ENCODE data around the gene PTK6.

The PTK6 gene

DNA sequence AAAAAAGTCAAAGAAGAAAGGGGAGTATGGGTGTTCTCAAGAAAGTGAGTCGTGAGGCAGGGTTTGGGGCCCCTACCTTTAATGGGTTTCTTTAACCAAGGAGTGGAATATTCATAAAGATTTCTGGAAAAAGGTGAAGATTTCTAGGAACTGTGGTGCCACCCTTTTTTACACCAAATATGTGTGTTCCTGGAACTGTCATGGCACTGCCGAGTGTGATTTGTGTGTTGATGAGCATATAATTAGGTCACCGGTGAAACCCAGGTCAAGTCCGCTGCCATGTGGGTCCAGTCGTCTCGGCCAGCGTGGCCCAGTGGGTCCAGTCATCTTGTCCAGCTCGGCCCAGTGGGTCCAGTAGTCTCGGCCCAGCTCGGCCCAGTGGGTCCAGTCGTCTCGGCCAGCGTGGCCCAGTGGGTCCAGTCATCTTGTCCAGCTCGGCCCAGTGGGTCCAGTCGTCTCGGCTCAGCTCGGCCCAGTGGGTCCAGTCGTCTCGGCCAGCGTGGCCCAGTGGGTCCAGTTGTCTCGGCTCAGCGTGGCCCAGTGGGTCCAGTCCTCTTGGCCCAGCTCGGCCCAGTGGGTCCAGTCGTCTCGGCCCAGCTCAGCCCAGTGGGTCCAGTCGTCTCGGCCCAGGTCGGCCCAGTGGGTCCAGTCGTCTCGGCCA, 30.0 kb downstream of the PTK6 start:
- Mint-ChIP-seq H3K27ac (no peak overlapping the region), H3K36me3 (ENCODE audit: low read depth) (no peaks in the 10 kb centered on the region), H3K9me3 (peaks cover 4% of the 10 kb centered on the region), H3K4me1 (ENCODE audit: low read depth) (peaks cover 3% of the 10 kb centered on the region), H3K4me3 (no peak overlapping the region), H3K27me3 (peaks cover 51% of the 10 kb centered on the region)

DNA sequence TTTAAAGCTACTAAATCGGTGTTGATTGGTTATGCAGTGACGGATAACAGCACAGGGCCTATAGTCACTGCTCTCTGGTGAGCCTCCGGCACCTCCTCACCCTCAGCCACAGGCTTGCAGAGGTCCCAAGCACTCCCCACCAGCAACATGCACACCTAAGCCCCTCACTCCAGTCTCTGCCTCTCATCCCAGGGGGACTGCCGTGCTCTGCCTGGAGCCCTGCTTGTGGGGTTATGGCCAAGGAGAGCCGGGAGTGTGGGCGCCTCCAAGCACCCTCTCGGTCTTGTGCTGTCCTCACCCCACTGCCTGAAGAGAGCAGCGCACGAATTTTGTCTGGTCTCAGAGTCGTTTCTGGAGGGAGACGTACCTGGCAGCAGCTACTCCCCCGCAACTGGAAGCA, 31.5 kb downstream of the PTK6 start:
- peaks cover 3% of the 10 kb centered on the region for H3K4me1 Mint-ChIP-seq (ENCODE audit: low read depth)
- H3K9me3 Mint-ChIP-seq, result peaks cover 4% of the 10 kb centered on the region
- peaks cover 46% of the 10 kb centered on the region for H3K27me3 Mint-ChIP-seq
- H3K4me3 Mint-ChIP-seq, result no peak overlapping the region
- H3K36me3 Mint-ChIP-seq (ENCODE audit: low read depth), result no peaks in the 10 kb centered on the region
- H3K27ac Mint-ChIP-seq, result no peak overlapping the region

DNA sequence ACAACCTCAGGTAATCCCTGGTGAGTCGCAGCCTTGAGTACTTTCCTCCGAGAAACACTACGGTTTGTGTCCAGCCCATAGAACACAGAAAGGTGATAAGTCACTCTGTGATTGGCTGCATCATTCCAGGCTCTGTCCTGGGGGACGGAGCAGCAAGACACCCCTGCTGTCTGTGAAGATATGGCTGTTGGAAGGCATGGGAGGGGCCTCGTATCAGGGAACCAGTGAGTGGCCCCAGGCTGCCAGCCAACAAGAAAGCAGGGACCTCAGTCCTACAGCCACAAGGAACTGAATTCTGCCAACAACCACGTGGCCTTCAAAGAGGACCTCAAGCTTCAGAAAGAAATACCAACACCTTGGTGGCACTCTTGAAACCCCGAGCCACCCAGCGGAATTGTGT, 31.9 kb downstream of the PTK6 start:
- Mint-ChIP-seq H3K27ac (no peak overlapping the region), H3K4me3 (no peak overlapping the region), H3K9me3 (peaks cover 4% of the 10 kb centered on the region), H3K36me3 (ENCODE audit: low read depth) (no peaks in the 10 kb centered on the region), H3K4me1 (ENCODE audit: low read depth) (peaks cover 3% of the 10 kb centered on the region), H3K27me3 (peaks cover 43% of the 10 kb centered on the region)

DNA sequence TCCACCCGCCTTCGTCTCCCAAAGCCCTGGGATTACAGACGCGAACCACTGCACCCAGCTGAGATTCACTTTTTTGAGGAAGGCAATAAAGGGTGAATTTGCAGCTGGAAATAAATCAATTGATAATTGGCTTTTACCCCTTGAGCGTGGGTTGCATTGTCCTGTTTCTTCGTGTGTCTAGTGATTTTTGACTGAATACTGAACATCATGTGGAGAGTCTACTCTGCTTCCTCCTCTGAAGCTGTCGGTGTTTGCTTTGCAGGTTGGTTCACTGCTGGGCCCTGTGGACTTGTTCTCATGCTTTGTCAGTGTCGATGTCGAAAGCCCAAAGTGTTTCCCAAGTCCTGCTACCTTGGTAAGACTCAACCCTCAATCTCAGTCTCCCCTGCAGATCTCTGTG, 32.5 kb downstream of the PTK6 start:
- H3K4me1 Mint-ChIP-seq (ENCODE audit: low read depth), result peaks cover 3% of the 10 kb centered on the region
- no peaks in the 10 kb centered on the region for H3K36me3 Mint-ChIP-seq (ENCODE audit: low read depth)
- H3K4me3 Mint-ChIP-seq, result no peak overlapping the region
- no peak overlapping the region for H3K27ac Mint-ChIP-seq
- H3K9me3 Mint-ChIP-seq, result peaks cover 4% of the 10 kb centered on the region
- H3K27me3 Mint-ChIP-seq, result peaks cover 36% of the 10 kb centered on the region

DNA sequence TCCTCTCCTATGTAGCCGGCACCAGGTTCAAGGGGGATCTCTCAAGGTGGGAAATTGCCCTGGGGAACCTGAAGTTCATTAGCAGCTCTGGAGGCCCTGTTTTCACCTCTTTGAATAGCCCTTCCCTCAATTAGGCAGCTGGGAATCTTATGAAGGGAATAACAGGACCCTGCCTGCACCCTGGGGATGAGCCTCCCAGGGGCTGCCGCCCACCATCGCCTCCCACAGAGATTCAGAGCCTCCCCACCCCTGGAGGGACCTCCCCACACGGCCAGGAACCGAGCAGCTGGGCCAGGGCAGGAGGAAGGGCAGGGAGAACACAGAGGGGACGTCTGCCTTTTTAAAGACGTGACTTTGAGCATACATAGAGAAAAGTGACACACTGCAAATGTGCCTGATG, 33.7 kb downstream of the PTK6 start:
- Mint-ChIP-seq H3K4me1 (ENCODE audit: low read depth) (peaks cover 3% of the 10 kb centered on the region), H3K27ac (no peak overlapping the region), H3K9me3 (peaks cover 4% of the 10 kb centered on the region), H3K36me3 (ENCODE audit: low read depth) (no peaks in the 10 kb centered on the region), H3K27me3 (peaks cover 28% of the 10 kb centered on the region), H3K4me3 (no peak overlapping the region)

DNA sequence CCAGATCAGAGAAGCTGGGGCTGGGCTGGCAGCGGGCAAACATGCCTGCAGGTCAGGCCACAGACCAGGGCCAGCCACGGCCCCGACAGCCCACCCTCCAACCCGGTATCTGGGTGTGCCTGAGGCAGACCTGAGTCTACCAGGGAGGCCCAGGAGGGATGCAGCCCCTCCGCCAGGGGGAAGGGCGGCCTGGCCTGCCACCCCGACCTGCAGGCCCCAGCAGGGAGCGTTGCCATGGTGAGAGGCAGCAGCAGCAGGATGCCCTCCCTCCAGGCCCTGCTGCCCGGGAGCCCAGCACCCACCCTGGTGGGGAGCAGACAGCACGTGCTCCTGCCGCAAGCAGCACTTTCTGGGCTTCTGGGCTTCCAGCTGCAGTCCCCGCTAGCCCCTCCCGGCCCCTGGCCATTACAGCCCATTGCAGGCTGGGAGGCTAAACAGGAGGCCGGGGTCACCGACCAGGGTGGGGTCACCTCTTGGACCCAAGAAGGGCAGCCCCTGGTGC, 34.5 kb downstream of the PTK6 start:
- Mint-ChIP-seq H3K27ac (no peak overlapping the region), H3K27me3 (peaks cover 22% of the 10 kb centered on the region), H3K4me1 (ENCODE audit: low read depth) (peaks cover 3% of the 10 kb centered on the region), H3K4me3 (no peak overlapping the region), H3K36me3 (ENCODE audit: low read depth) (no peaks in the 10 kb centered on the region), H3K9me3 (peaks cover 4% of the 10 kb centered on the region)

DNA sequence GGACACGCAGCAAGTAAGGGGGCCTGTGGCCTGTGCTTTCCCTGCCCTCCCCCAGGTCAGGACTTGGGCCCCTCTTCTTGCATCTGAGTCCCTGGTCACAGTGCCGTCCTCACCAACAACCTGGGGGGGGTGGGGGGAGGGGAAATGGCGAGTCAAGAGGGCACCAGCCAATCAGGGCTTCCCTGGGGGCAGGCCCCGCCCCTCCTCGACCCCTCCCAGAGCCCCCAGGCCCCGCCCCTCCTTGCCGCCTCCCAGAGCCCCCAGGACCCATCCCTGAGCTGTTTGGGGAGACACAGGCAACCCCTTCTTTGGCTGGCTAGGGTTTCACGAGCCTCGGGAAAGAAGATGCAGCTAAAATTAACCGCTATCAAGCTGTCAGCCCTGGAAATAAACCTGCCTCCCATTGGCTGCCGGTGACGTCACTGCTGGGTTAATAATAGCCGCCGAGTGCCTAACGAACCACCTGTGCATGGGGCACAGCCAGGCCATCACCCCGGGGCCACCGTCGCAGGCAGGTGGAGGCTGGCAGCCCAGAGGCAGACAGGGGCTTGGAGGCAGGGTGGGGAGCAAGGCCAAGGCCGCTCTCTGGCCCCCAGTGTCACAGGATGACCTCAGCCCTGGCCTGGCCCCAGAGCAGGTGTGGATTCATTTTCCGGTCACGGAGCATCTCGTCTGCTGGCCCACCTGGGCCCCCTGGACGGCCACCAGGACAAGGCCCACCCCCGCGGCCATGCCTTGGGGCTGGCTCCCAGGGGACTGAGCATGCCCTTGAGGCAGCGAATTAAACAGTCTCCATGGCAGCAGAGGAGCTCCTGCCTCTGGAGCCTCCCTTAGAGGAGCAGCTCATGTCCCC, 35.1 kb downstream of the PTK6 start:
- Mint-ChIP-seq H3K27ac (no peak overlapping the region), H3K27me3 (peaks cover 22% of the 10 kb centered on the region), H3K4me1 (ENCODE audit: low read depth) (peaks cover 3% of the 10 kb centered on the region), H3K36me3 (ENCODE audit: low read depth) (no peaks in the 10 kb centered on the region), H3K9me3 (peaks cover 4% of the 10 kb centered on the region), H3K4me3 (no peak overlapping the region)

DNA sequence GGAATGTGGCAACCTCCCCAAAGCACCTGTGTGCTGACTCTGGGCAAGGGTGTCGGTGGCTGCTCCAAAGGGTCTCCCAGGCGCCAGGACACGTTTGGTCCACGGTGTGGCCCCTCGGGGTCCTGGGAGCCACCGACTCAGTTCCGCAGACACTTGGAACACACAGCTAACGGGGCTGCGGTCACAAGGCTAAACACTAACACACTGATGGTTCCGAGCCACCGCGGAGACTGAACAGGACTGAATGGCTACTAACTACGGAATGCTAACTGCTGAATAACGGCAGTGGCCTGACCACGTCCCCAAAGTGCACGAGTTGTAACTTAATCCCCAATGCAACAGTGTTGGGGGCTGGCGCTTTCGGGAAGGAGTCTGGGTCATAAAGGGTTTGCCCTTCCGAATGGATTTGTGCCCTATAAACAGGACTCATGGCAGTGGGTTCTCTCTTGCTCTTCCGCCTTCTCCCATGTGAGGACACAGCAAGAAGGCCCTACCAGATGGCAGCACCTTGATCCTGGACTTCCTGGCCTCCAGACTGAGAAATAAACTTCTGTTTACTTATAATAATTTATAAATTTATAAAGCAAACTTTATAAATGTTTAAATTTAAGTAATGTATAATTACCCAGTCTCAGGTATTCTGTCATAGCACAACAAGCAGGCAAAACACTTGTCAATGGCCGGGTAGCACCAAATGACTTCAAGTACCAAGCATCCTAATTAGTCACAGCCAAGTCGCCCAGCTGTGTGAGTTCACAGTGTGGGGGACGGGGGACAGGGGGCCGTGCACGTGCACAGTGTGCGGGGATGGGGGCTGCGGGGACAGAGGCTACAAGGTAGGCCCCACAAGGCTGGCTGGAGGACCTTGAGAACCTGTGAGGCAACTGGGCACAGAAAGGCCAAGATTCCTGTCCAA, 36.0 kb downstream of the PTK6 start:
- H3K4me3 Mint-ChIP-seq, result no peak overlapping the region
- no peak overlapping the region for H3K27ac Mint-ChIP-seq
- H3K4me1 Mint-ChIP-seq (ENCODE audit: low read depth), result peaks cover 4% of the 10 kb centered on the region

DNA sequence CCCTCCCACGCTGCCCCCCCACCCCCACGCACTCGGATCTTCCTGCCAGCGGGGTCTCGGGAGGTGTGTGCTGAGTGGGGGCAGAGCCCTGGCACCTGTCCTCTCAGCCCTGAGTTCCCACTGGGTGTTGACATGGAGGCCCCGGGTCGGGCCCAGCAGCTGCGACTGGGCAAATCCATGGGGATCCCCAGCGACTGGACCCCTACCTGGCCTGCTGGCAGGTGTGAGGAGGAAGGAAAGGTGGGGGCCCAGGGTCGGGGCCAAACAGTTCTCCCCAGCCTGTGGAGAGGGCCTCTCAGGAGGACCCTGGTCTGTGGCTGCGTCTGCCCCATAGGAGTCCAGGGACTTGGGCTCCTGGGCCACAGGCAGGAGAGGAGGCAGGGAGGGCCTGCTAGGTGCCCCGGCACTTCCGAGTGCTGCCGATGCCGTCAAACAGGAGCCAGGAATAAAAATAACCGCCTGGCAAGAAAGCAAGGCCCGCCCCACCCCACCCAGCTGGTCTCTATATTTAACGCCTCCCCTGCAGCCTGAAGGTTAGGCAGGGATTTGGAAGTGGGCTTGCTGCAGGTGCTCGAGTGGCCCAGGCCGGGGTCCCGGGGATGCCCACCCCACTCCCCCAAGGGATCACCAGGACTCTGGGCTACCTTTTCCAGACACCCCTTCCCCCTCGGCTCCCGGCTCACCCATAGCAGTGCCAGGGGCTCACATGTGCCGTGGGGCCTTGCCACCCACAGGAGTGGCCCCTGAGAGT, 36.9 kb downstream of the PTK6 start:
- H3K36me3 Mint-ChIP-seq (ENCODE audit: low read depth), result no peaks in the 10 kb centered on the region
- H3K4me3 Mint-ChIP-seq, result no peak overlapping the region
- H3K27ac Mint-ChIP-seq, result no peak overlapping the region
- H3K9me3 Mint-ChIP-seq, result peaks cover 4% of the 10 kb centered on the region
- H3K27me3 Mint-ChIP-seq, result peaks cover 25% of the 10 kb centered on the region
- H3K4me1 Mint-ChIP-seq (ENCODE audit: low read depth), result peaks cover 5% of the 10 kb centered on the region

More for the DNA sequence above, 36.0 kb downstream of the PTK6 start:
- H3K27me3 Mint-ChIP-seq, result peaks cover 24% of the 10 kb centered on the region
- no peaks in the 10 kb centered on the region for H3K36me3 Mint-ChIP-seq (ENCODE audit: low read depth)
- peaks cover 4% of the 10 kb centered on the region for H3K9me3 Mint-ChIP-seq

DNA sequence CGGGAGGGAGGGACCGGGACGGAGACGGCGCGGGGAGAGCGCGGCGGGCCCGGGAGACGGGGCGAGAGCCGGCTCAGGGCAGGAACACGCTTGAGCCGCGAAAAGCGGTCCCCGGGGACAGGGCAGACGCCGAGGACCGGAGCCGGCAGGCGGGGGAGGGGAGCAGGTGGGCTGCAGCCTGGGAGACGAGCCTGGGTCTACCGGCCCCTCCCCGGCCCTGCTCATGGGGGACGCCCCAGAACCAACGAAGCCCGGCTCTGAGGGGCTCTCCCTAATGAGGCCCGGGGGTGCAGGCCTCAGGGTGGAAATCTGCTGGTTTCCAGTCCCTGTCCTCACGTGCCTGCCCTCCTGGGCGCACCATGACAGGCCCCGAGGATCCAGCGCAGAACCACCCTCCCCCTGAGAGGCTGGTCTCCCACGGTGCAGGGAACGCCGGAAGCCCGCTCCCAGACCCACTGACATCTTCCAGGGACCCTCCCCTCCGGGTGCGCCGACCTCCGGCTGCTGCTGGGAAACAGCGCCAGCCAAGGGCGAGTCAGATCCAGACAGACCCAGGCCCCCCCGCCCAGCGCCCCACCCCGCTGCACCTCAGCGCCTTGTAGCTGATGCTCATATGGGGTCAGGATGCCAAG, 37.7 kb downstream of the PTK6 start:
- no peak overlapping the region for H3K4me3 Mint-ChIP-seq

DNA sequence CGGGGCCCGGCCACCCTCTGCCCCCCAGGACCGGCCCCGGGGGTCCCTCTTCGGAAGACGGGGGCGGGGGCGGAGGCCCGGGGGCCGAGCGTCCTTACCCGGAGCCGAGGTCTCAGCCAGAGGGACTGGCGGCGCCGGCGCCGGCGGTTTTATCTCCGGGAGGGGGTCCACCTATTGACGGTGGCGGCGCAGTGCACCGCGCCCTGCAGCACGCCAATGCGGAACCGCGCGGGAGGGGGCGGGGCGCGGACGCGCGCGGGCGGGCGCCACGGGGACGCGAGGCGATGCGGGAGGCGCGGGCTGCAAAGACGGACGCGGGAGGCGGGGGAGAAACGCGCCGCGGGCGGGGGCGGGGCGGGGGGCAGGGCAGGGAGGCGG, 38.2 kb downstream of the PTK6 start, which contains the start of gene EEF1A2:
TSS of gene EEF1A2 (minus strand) at position 124 of the 378 bp plus-strand sequence. CDS start 1,320 bp downstream, outside the sequence.
- Mint-ChIP-seq H3K4me3 (no peak within 1 kb of the TSS), H3K4me1 (ENCODE audit: low read depth) (peaks cover 5% of the 10 kb centered on the region), H3K9me3 (no peaks in the 10 kb centered on the region), H3K36me3 (ENCODE audit: low read depth) (no peaks in the 10 kb centered on the region), H3K27ac (no peak within 1 kb of the TSS), H3K27me3 (peaks cover 17% of the 10 kb centered on the region)

More for the DNA sequence above, 37.7 kb downstream of the PTK6 start:
- Mint-ChIP-seq H3K9me3 (no peaks in the 10 kb centered on the region), H3K27me3 (peaks cover 19% of the 10 kb centered on the region), H3K4me1 (ENCODE audit: low read depth) (peaks cover 5% of the 10 kb centered on the region), H3K36me3 (ENCODE audit: low read depth) (no peaks in the 10 kb centered on the region), H3K27ac (no peak overlapping the region)

DNA sequence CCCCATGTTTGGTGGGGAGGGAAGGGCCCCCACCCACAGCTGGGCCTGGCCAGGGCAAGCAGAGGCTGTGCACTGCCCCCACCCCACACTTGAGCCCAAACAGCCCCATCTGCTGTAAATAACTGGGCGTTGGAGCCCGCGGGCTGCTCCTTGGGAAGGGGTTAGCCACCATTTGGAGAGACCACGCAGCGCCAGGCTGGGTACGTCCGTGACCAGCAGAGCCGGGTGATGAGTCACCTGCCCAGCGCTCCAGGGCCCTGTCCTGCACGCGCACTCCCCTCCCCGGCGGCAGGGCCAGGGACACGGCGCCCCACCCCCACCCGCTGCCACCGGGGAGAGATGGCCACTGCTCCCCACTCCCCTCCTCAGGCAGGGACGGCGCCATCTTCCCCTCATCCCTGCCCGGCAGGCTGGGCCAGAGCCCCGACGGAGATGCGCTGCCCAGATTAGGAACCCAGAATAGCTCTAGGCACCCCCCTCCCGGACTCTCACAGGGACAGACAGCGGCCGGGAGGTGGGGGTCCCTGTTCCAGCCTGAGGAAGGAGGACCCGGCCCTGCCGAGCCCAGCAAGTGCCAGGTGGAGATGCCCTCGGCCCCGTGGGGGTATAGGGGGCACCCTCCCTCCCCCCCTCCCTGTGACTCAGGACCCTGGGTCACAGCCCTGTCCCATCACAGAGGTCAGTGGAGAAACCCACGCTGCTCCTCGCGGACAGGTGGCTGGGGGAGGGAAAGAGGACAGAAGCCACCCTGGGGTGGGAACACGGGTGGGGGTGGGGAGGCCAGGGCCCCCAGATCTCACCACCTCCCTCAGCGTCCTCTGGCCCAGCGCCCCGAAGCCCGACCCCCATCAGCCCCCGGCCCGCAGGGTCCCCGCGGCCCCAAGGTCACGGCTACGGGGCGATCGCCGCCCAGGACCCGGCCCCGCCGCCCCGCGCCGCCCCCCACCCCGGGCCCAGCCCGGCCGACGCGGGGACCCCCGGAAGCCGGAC, 38.9 kb downstream of the PTK6 start:
- Mint-ChIP-seq H3K36me3 (ENCODE audit: low read depth) (no peaks in the 10 kb centered on the region), H3K4me3 (no peak overlapping the region), H3K27ac (no peak overlapping the region), H3K4me1 (ENCODE audit: low read depth) (peaks cover 5% of the 10 kb centered on the region), H3K9me3 (no peaks in the 10 kb centered on the region), H3K27me3 (peaks cover 13% of the 10 kb centered on the region)

Data from stimulated activated naive CD8-positive, alpha-beta T cell treated with anti-CD3 and anti-CD28 coated beads, Interleukin-15, Interleukin-2, amounts not matched to agents 100 ng/mL and 50 ng/mL, for 24 hours (primary cell).